K562 (cell line): ENCODE results near the gene EIF3I. TPM values are rescaled to one million over a fixed set of nuclear protein-coding genes. Genes with fewer than 3 reads are reported as not detected.

Source experiments
- ARID2 ChIP-seq: fragments of 450-650 bp; IDR thresholded peaks from 2 replicates; pipeline ENCODE4 v1.6.1; 2017; ENCODE audit warnings: antibody characterized with exemption, mild to moderate bottlenecking
- ARID3B ChIP-seq: fragments of 250-450 bp; sonication (Bioruptor Pico); IDR thresholded peaks from 2 replicates; pipeline ENCODE4 v1.4.0; 2020; ENCODE audit warnings: borderline replicate concordance
- BRF1 ChIP-seq: IDR thresholded peaks from 3 replicates; pipeline ENCODE4 v1.6.1; 2011; ENCODE audit warnings: borderline replicate concordance, mild to moderate bottlenecking; ENCODE audit not compliant: insufficient read length; ENCODE audit errors: extremely low read depth
- FOXJ2 ChIP-seq: fragments of 200-800 bp; sonication (Bioruptor generic); IDR thresholded peaks from 2 replicates; pipeline ENCODE4 v1.6.1; 2016; ENCODE audit warnings: missing genetic modification characterization, missing compliant biosample characterization
- FOXJ3 ChIP-seq: sonication (generic); formaldehyde crosslinking; IDR thresholded peaks from 2 replicates; pipeline ENCODE4 v1.4.0; 2020; ENCODE audit warnings: mild to moderate bottlenecking, missing genetic modification reagents
- NFE2 ChIP-seq: IDR thresholded peaks from 2 replicates; pipeline ENCODE4 v1.6.1; 2014; ENCODE audit warnings: antibody characterized with exemption, low read depth
- SMAD2 ChIP-seq: fragments of 150-350 bp; IDR thresholded peaks from 2 replicates; pipeline ENCODE4 v1.6.1; 2014; ENCODE audit warnings: low read depth, mild to moderate bottlenecking, low read length
- ZNF583 ChIP-seq: fragments of 250-450 bp; sonication (Bioruptor Pico); IDR thresholded peaks from 2 replicates; pipeline ENCODE4 v1.4.0; 2020
- ZNF609 ChIP-seq: sonication (generic); formaldehyde crosslinking; IDR thresholded peaks from 2 replicates; pipeline ENCODE4 v1.8.1; 2023; ENCODE audit warnings: missing genetic modification reagents, mild to moderate bottlenecking, borderline replicate concordance
- polyA plus RNA-seq, 8 experiments: library from polyadenylated mRNA; depleted of rRNA in 4 of 8; stranded (reverse) in 5 of 8; unstranded in 3 of 8; fragments of >200 nt; fragmentation: Nextera tagmentation in 2 of 8; fragmentation: Illumina TruSeq in 1 of 8; extraction: Ambion mirVana in 2 of 8; extraction: Trizol in 1 of 8; gene quantifications; 2 replicates each; pipeline versions ENCODE4 v1.2.1 to v1.2.3, GENCODE V29; 2011 to 2014; ENCODE audit warnings: inconsistent platforms in 1 of 8, missing spikeins in 1 of 8
- total RNA-seq, 7 experiments: library from RNA; depleted of rRNA in 6 of 7; stranded (reverse); fragments of >200 nt in 6 of 7; fragmentation: Illumina TruSeq in 2 of 7; extraction: Trizol in 2 of 7; gene quantifications; 2 replicates each; pipeline versions ENCODE4 v1.2.1 to v1.2.3, GENCODE V29; 2011 to 2021; ENCODE audit warnings: low replicate concordance in 1 of 7
- TF ChIP-seq, protein P1 (sequence below): fragments of 450-650 bp; formaldehyde crosslinking; IDR thresholded peaks from 2 replicates; pipeline ENCODE4 v1.4.0; 2020; ENCODE audit warnings: mild to moderate bottlenecking, moderate library complexity
- TF ChIP-seq, protein P2 (sequence below): sonication (generic); formaldehyde crosslinking; IDR thresholded peaks from 2 replicates; pipeline ENCODE4 v1.8.1; 2022; ENCODE audit warnings: missing genetic modification reagents

The EIF3I gene
- total and polyA plus RNA-seq, 9 of the 15 experiments (the other 6 are each of a cell fraction or from before 2014, with no cell fraction given), result 414 to 1,526 (median 635) TPM

- TF ChIP-seq ZNF609 (CRISPR knock-in tag), result no peak
- TF ChIP-seq SMAD2, result no peak
- no peak for TF ChIP-seq BRF1
- TF ChIP-seq FOXJ3, result no peak
- TF ChIP-seq ZNF583, result no peak
- TF ChIP-seq, protein P1, sequence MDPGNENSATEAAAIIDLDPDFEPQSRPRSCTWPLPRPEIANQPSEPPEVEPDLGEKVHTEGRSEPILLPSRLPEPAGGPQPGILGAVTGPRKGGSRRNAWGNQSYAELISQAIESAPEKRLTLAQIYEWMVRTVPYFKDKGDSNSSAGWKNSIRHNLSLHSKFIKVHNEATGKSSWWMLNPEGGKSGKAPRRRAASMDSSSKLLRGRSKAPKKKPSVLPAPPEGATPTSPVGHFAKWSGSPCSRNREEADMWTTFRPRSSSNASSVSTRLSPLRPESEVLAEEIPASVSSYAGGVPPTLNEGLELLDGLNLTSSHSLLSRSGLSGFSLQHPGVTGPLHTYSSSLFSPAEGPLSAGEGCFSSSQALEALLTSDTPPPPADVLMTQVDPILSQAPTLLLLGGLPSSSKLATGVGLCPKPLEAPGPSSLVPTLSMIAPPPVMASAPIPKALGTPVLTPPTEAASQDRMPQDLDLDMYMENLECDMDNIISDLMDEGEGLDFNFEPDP, result no peak
- TF ChIP-seq NFE2, result no peak
- TF ChIP-seq, protein P2, sequence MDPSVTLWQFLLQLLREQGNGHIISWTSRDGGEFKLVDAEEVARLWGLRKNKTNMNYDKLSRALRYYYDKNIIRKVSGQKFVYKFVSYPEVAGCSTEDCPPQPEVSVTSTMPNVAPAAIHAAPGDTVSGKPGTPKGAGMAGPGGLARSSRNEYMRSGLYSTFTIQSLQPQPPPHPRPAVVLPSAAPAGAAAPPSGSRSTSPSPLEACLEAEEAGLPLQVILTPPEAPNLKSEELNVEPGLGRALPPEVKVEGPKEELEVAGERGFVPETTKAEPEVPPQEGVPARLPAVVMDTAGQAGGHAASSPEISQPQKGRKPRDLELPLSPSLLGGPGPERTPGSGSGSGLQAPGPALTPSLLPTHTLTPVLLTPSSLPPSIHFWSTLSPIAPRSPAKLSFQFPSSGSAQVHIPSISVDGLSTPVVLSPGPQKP (CRISPR knock-in tag), result no peak
- TF ChIP-seq ARID2, result no peak
- no peak for TF ChIP-seq FOXJ2 (tag)
- 0 out of 2 replicates have a peak, but pooled peaks have one; percentile 26 for TF ChIP-seq ARID3B (CRISPR knock-in tag)
Observed at GRCh38 chr1:32201011-32201855, 21.0 kb upstream of the EIF3I start (continued).
